K562 (cell line): ENCODE results near the gene LRRTM1. TPM values are rescaled to one million over a fixed set of nuclear protein-coding genes. Genes with fewer than 3 reads are reported as not detected.
A peak's percentile ranks its signal among the peaks of the same experiment; 100 is the strongest.

Experiments
- ATAC-seq: fragments of 200-7000 bp; cut with Tn5 transposase; 3 replicates; pipeline ENCODE4 v1.9.1; 2020; ENCODE audit warnings: moderate library complexity
- Bru-seq: library from RNA; stranded (reverse); fragments of 400-500 nt; gene quantifications from one replicate; lab custom pipeline; 2021; lab: Mats Ljungman, UMichigan
- BruChase-seq, 2 experiments: library from RNA; stranded (reverse); fragments of 400-500 nt; gene quantifications; one replicate each; lab custom pipeline; 2021; lab: Mats Ljungman, UMichigan
- BruUV-seq: library from RNA; stranded (reverse); fragments of 400-500 nt; replicated peaks from 2 replicates; lab custom pipeline; 2021; lab: Mats Ljungman, UMichigan
- CTCF ChIA-PET: fragments of 300-600 bp; formaldehyde crosslinking; extraction: SDS; loops from one replicate; lab custom pipeline; 2021; ENCODE audit warnings: low intra/inter-chr PET ratio; lab: Yijun Ruan, JAX
- POLR2A ChIA-PET: fragments of 300-600, 350-650 bp; sonication (Branson Sonifier 250); formaldehyde crosslinking; extraction: SDS; loops from one replicate; lab custom pipeline; 2021; ENCODE audit warnings: antibody characterized with exemption, inconsistent platforms; lab: Yijun Ruan, JAX
- DNase-seq, 4 experiments: peaks; one replicate each; pipeline versions ENCODE4 v3.0.0 to v3.0.0-alpha.2; 2011 to 2018; ENCODE audit warnings: low spot score in 3 of 4, mixed read lengths in 3 of 4; ENCODE audit errors: extremely low read depth in 1 of 4
- FAIRE-seq: peaks from 2 replicates; lab custom pipeline; 2011; peaks lifted over from hg19 to GRCh38; lab: Jason Lieb, UNC
- H2AFZ ChIP-seq: 2 replicates; pipeline ENCODE4 v1.6.0; 2011; ENCODE audit warnings: low read depth, low read length, control low read depth, inconsistent platforms
- H3K27ac ChIP-seq: fragments of 200-600 bp; 3 replicates; pipeline ENCODE4 v1.8.0; 2011; ENCODE audit warnings: low read depth, mild to moderate bottlenecking, control low read depth, inconsistent platforms, low read length, moderate library complexity, mixed read lengths; ENCODE audit errors: extremely low read depth
- H3K27me3 ChIP-seq, 2 experiments: fragments of 300-600 bp in 1 of 2; 2 replicates in 1 of 2; 3 replicates in 1 of 2; pipeline versions ENCODE4 v1.6.0 to v1.8.0; 2011; ENCODE audit warnings: inconsistent platforms in 2 of 2, low read length in 2 of 2, mild to moderate bottlenecking in 1 of 2, mixed read lengths in 1 of 2, moderate library complexity in 1 of 2; ENCODE audit not compliant: control insufficient read depth in 2 of 2, insufficient read depth in 2 of 2
- H3K36me3 ChIP-seq: fragments of 300-600 bp; 3 replicates; pipeline ENCODE4 v1.8.0; 2011; ENCODE audit warnings: mild to moderate bottlenecking, low read length, inconsistent platforms; ENCODE audit not compliant: control insufficient read depth, insufficient read depth
- H3K4me1 ChIP-seq, 2 experiments: fragments of 200-600 bp in 1 of 2; replicated peaks in 1 of 2; 2 replicates in 1 of 2; 3 replicates in 1 of 2; pipeline versions ENCODE4 v1.5.1 to v1.8.0; 2011; ENCODE audit warnings: inconsistent platforms in 2 of 2, low read length in 2 of 2, mild to moderate bottlenecking in 1 of 2, mixed read lengths in 1 of 2, moderate library complexity in 1 of 2; ENCODE audit not compliant: control insufficient read depth in 2 of 2, insufficient read depth in 2 of 2
- H3K4me2 ChIP-seq: 2 replicates; pipeline ENCODE4 v1.6.1; 2011; ENCODE audit warnings: low read length, control low read depth, inconsistent platforms, mixed read lengths; ENCODE audit not compliant: insufficient read depth
- H3K4me3 ChIP-seq: fragments of 200-600 bp; sonication (generic), shearing (Covaris generic); 2 replicates; pipeline ENCODE4 v1.5.1; 2016; ENCODE audit warnings: control low read depth, inconsistent platforms
- H3K79me2 ChIP-seq: fragments of 200-600 bp; 3 replicates; pipeline ENCODE4 v1.8.0; 2011; ENCODE audit warnings: low read length, inconsistent platforms; ENCODE audit not compliant: control insufficient read depth, insufficient read depth
- H3K9ac ChIP-seq, 2 experiments: 2 replicates each; pipeline versions ENCODE4 v1.6.0 to v1.6.1; 2011; ENCODE audit warnings: low read depth in 2 of 2, low read length in 2 of 2, control low read depth in 1 of 2, inconsistent platforms in 1 of 2, mild to moderate bottlenecking in 1 of 2, mixed read lengths in 1 of 2; ENCODE audit not compliant: insufficient read depth in 1 of 2
- H3K9me1 ChIP-seq: one replicate; pipeline ENCODE4 v1.6.0; 2011; ENCODE audit warnings: inconsistent platforms, mild to moderate bottlenecking, low read length, moderate library complexity; ENCODE audit not compliant: control insufficient read depth, insufficient read depth
- H3K9me3 ChIP-seq: replicated peaks from 2 replicates; pipeline ENCODE4 v1.5.1; 2011; ENCODE audit warnings: low read depth, low read length, inconsistent platforms; ENCODE audit not compliant: control insufficient read depth, insufficient read depth
- H4K20me1 ChIP-seq: replicated peaks from 2 replicates; pipeline ENCODE4 v1.6.1; 2011; ENCODE audit warnings: low read length, inconsistent platforms, mixed read lengths; ENCODE audit not compliant: control insufficient read depth, insufficient read depth
- NEUROD1 ChIP-seq: fragments of 150-350 bp; IDR thresholded peaks from 2 replicates; pipeline ENCODE4 v1.6.1; 2014; ENCODE audit warnings: borderline replicate concordance, low read length, low read depth; ENCODE audit not compliant: partially characterized antibody
- SMC3 ChIP-seq: conservative IDR thresholded peaks from 2 replicates; pipeline ENCODE4 v1.6.1; 2011; ENCODE audit warnings: low read depth, low read length, improper control_type of control experiment; ENCODE audit not compliant: insufficient read depth
- WGBS: fragments of 100-300 bp; shearing (Covaris generic); methylation state at CpG from one replicate; pipeline ENCODE4 v1.1.6; 2016; ENCODE audit warnings: low coverage, mixed read lengths; ENCODE audit not compliant: insufficient coverage; ENCODE audit errors: missing lambda C conversion rate; 5-methylcytosine and 5-hydroxymethylcytosine counted together
- in situ Hi-C: fragments of 300-500 bp; cut with MboI; formaldehyde crosslinking; loops from 4 replicates; pipeline ENCODE4 v1.15.0; 2018; ENCODE audit warnings: inconsistent platforms, mixed read lengths
- intact Hi-C: fragments of 100-400 bp; cut with micrococcal nuclease; formaldehyde crosslinking; loops from 2 replicates; pipeline ENCODE4 v1.14.2; 2022
- long read RNA-seq, 3 experiments: library from polyadenylated mRNA in 2 of 3; library from RNA in 1 of 3; unstranded in 2 of 3; stranded (forward) in 1 of 3; transcript quantifications; one replicate each; pipeline ENCODE4 v2.0.0, GENCODE V29; 2019 to 2022
- polyA minus RNA-seq, 3 experiments: library from RNA; depleted of rRNA, polyadenylated mRNA; stranded (reverse); fragments of >200 nt; gene quantifications; 2 replicates each; pipeline ENCODE4 v1.2.3, GENCODE V29; 2011
- polyA plus RNA-seq, 8 experiments: library from polyadenylated mRNA; depleted of rRNA in 4 of 8; stranded (reverse) in 5 of 8; unstranded in 3 of 8; fragments of >200 nt; fragmentation: Nextera tagmentation in 2 of 8; fragmentation: Illumina TruSeq in 1 of 8; extraction: Ambion mirVana in 2 of 8; extraction: Trizol in 1 of 8; gene quantifications; 2 replicates each; pipeline versions ENCODE4 v1.2.1 to v1.2.3, GENCODE V29; 2011 to 2014; ENCODE audit warnings: inconsistent platforms in 1 of 8, missing spikeins in 1 of 8
- total RNA-seq, 7 experiments: library from RNA; depleted of rRNA in 6 of 7; stranded (reverse); fragments of >200 nt in 6 of 7; fragmentation: Illumina TruSeq in 2 of 7; extraction: Trizol in 2 of 7; gene quantifications; 2 replicates each; pipeline versions ENCODE4 v1.2.1 to v1.2.3, GENCODE V29; 2011 to 2021; ENCODE audit warnings: low replicate concordance in 1 of 7
- TF ChIP-seq, protein P1 (sequence below), 2 experiments: IDR thresholded peaks; 2 replicates each; pipeline ENCODE4 v1.6.1; 2012; ENCODE audit warnings: improper control_type of control experiment in 2 of 2, low read depth in 2 of 2, low read length in 2 of 2, borderline replicate concordance in 1 of 2
- TF ChIP-seq, protein P2 (sequence below), 3 experiments: IDR thresholded peaks in 2 of 3; conservative IDR thresholded peaks in 1 of 3; 2 replicates each; pipeline ENCODE4 v1.5.1; 2011 to 2012; ENCODE audit warnings: low read length in 3 of 3, mild to moderate bottlenecking in 3 of 3, control low read depth in 2 of 3, improper control_type of control experiment in 1 of 3, inconsistent platforms in 1 of 3, low read depth in 1 of 3, mixed read lengths in 1 of 3, moderate library complexity in 1 of 3; ENCODE audit not compliant: insufficient read depth in 2 of 3

The LRRTM1 gene, protein sequence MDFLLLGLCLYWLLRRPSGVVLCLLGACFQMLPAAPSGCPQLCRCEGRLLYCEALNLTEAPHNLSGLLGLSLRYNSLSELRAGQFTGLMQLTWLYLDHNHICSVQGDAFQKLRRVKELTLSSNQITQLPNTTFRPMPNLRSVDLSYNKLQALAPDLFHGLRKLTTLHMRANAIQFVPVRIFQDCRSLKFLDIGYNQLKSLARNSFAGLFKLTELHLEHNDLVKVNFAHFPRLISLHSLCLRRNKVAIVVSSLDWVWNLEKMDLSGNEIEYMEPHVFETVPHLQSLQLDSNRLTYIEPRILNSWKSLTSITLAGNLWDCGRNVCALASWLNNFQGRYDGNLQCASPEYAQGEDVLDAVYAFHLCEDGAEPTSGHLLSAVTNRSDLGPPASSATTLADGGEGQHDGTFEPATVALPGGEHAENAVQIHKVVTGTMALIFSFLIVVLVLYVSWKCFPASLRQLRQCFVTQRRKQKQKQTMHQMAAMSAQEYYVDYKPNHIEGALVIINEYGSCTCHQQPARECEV
- 0.28 and 0.37 TPM in 2 replicates for total RNA-seq (2011; cell fraction: chromatin; rRNA removed; ENCODE audit: low replicate concordance)
- total RNA-seq (2011; cell fraction: nucleolus; rRNA removed): 0.26 and 0.33 TPM in 2 replicates
- not detected in 2 replicates for total RNA-seq (2011; cell fraction: nucleoplasm; rRNA removed)
- total RNA-seq (2014; rRNA removed) (not detected in 2 replicates), total RNA-seq (2014; rRNA removed; fragmentation: Illumina TruSeq; extraction: Trizol) (not detected in 2 replicates), total RNA-seq (2015; rRNA removed; fragmentation: Illumina TruSeq; extraction: Trizol) (0.19 and 0.33 TPM in 2 replicates), total RNA-seq (2021) (not detected in 2 replicates), polyA plus RNA-seq (2011; rRNA removed) (0.07 TPM in 1 of 2 replicates, not detected in the other), polyA plus RNA-seq (2014; fragmentation: Illumina TruSeq; extraction: Trizol) (not detected in 2 replicates), polyA plus RNA-seq (2014; fragmentation: Nextera tagmentation; extraction: Ambion mirVana) (not detected), polyA plus RNA-seq (2014; rRNA removed) (0.04 and 0.11 TPM in 2 replicates), polyA minus RNA-seq (2011; rRNA and poly(A)+ RNA removed) (not detected in 2 replicates), Bru-seq, nascent RNA (not detected), BruChase-seq, experiment 1, labeled RNA remaining after a 2-hour chase (not detected), BruChase-seq, experiment 2, labeled RNA remaining after a 6-hour chase (percentile 28 among the genes with signal in this experiment)
- 0.25 TPM in 1 of 2 replicates, not detected in the other for polyA plus RNA-seq (2011; cell fraction: cytosol; rRNA removed)
- polyA plus RNA-seq (2011; cell fraction: nucleus; rRNA removed): 0.74 TPM in 1 of 2 replicates, not detected in the other
- polyA plus RNA-seq (2012): 0.30 and 0.39 TPM in 2 replicates
- polyA minus RNA-seq (2011; cell fraction: cytosol; rRNA and poly(A)+ RNA removed): 0.38 TPM in 1 of 2 replicates, not detected in the other
- 0.13 TPM in 1 of 2 replicates, not detected in the other for polyA minus RNA-seq (2011; cell fraction: nucleus; rRNA and poly(A)+ RNA removed)
- long read RNA-seq, experiment 1: 0 reads
- long read RNA-seq, experiment 2: 0 reads
- long read RNA-seq, experiment 3: 0 reads

DNA sequence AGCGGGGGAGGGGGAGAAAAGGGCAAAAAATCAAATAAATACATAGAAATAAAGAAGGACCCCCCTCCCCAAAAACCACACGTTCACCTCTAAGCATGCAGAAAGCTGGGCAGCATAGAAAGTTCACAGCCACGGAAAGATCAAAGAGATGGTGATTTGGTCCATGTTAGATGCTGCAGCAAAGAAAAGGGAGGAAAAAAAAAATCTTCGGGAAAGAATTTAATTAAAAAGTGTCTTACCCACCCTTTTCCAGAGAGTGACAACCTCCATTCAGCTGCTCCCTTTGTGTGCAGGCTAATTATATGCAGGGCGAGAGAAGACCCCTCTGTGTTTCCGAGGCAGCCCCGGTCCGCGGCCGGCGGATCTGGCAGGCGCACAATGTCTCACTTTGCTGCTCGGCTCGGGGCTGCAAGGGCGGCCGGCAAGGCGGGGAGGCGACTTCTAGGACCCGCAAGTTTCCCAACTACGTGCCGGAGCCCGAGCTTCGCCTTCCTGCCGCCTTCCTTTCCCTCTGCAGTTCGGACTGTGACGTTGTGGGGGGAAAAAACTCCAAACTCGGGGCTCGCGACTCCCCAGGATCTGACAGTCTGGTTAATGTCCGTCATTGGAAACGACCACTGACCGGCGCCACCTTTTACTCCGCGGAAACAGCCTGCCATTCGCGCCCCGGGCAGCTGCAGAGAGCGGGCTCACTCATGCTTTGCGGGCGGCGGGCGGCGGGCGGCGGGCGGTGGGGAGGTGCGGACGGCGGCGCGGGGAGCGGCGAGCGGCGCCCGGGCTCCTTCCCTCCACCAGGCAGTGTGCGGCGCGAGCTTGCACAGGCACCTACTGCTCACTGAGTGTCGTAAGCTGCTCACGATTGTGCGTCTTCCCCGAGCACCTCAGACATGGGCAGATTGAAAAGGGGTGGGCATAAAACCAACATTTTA lies at the start of gene LRRTM1:
Gene LRRTM1, minus strand, starts transcription at position 844 of the 929 bp plus-strand sequence. CDS start 933 bp downstream, outside the sequence.
- TF ChIP-seq, protein P1, sequence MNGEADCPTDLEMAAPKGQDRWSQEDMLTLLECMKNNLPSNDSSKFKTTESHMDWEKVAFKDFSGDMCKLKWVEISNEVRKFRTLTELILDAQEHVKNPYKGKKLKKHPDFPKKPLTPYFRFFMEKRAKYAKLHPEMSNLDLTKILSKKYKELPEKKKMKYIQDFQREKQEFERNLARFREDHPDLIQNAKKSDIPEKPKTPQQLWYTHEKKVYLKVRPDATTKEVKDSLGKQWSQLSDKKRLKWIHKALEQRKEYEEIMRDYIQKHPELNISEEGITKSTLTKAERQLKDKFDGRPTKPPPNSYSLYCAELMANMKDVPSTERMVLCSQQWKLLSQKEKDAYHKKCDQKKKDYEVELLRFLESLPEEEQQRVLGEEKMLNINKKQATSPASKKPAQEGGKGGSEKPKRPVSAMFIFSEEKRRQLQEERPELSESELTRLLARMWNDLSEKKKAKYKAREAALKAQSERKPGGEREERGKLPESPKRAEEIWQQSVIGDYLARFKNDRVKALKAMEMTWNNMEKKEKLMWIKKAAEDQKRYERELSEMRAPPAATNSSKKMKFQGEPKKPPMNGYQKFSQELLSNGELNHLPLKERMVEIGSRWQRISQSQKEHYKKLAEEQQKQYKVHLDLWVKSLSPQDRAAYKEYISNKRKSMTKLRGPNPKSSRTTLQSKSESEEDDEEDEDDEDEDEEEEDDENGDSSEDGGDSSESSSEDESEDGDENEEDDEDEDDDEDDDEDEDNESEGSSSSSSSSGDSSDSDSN (IDR thresholded peaks at IDR 0.05; ENCODE audit: borderline replicate concordance in 1 of 2, low read depth in 2 of 2, low read length in 2 of 2): 0 out of 4 replicates have a peak, but pooled peaks of 1 of the 2 experiments have one; percentile 20
- no peak for TF ChIP-seq NEUROD1
- TF ChIP-seq SMC3: 0 out of 2 replicates have a peak, but pooled peaks have one; percentile 6
- TF ChIP-seq, protein P2, sequence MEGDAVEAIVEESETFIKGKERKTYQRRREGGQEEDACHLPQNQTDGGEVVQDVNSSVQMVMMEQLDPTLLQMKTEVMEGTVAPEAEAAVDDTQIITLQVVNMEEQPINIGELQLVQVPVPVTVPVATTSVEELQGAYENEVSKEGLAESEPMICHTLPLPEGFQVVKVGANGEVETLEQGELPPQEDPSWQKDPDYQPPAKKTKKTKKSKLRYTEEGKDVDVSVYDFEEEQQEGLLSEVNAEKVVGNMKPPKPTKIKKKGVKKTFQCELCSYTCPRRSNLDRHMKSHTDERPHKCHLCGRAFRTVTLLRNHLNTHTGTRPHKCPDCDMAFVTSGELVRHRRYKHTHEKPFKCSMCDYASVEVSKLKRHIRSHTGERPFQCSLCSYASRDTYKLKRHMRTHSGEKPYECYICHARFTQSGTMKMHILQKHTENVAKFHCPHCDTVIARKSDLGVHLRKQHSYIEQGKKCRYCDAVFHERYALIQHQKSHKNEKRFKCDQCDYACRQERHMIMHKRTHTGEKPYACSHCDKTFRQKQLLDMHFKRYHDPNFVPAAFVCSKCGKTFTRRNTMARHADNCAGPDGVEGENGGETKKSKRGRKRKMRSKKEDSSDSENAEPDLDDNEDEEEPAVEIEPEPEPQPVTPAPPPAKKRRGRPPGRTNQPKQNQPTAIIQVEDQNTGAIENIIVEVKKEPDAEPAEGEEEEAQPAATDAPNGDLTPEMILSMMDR (IDR thresholded peaks at IDR 0.05 in 2 of 3, conservative IDR thresholded peaks at IDR 0.05 in 1 of 3; ENCODE audit: insufficient read depth in 2 of 3, low read depth in 1 of 3, low read length in 3 of 3): peak in 1 of 3 experiments; percentile 21; a peak in 2 of 6 replicates
- TF ChIP-seq, all 486 proteins: peak for 3
- no peaks in the 10 kb centered on the region for H3K9me3 ChIP-seq
- H3K4me2 ChIP-seq: peak within 1 kb of the TSS; percentile 62
- no TSS peak for BruUV-seq
- H2AFZ ChIP-seq: peak within 1 kb of the TSS; percentile 55; the same call in 1 of the 2 replicates
- ChIA-PET CTCF (no interaction called here), POLR2A (interaction anchor here (0.7 kb wide), 1 partner anchor 57 kb away, joined by 4 read pairs; no protein-coding TSS in a partner anchor)
- no peak within 1 kb of the TSS for H3K27ac ChIP-seq
- no peaks in the 10 kb centered on the region for H3K9me1 ChIP-seq
- no peaks in the 10 kb centered on the region for H4K20me1 ChIP-seq
- 1% methylated on average over 20 of the region's 64 CpGs for WGBS
- peaks cover 22 to 24% of the 10 kb centered on the region in 2 experiments for H3K27me3 ChIP-seq
- peak; percentile 85 for ATAC-seq
- in situ Hi-C loops (no loop called here), intact Hi-C loops (no loop called here)
- H3K4me1 ChIP-seq: peaks cover 0 to 23% of the 10 kb centered on the region in 2 experiments; a peak in 2 of 5 replicates
- H3K36me3 ChIP-seq: no peaks in the 10 kb centered on the region
- peak in 3 of 4 experiments; percentile 9 to 33 (median 18) for DNase-seq
- peak within 1 kb of the TSS; percentile 25 for H3K4me3 ChIP-seq
- H3K9ac ChIP-seq: peak within 1 kb of the TSS in 1 of 2 experiments; percentile 82; a peak in 2 of 4 replicates
- FAIRE-seq: no peak
- H3K79me2 ChIP-seq: no peaks in the 10 kb centered on the region
